GM12801 (cell line): ENCODE measurements around the gene CERK.

Experiments used
- CTCF ChIP-seq: IDR thresholded peaks from one replicate; pipeline ENCODE4 v1.5.1; 2011; ENCODE audit warnings: control low read depth; ENCODE audit not compliant: insufficient read length; ENCODE audit errors: extremely low read depth

Gene CERK

GRCh38 chr22:46737976-46738646 lies at the start of gene CERK:
Gene CERK (minus strand): TSS chr22:46738252. CDS start chr22:46738148, 104 bp downstream.
- TF ChIP-seq CTCF: no peak

GRCh38 chr22:46783721-46784120 lies 45.7 kb upstream of the CERK start:
- no peak for TF ChIP-seq CTCF

- TF ChIP-seq CTCF: no peak
Measured at GRCh38 chr22:46781291-46781690, 43.2 kb upstream of the CERK start.

GRCh38 chr22:46780453-46780852 lies 42.4 kb upstream of the CERK start:
- TF ChIP-seq CTCF: no peak

- TF ChIP-seq CTCF: no peak
Measured at GRCh38 chr22:46779651-46780050, 41.6 kb upstream of the CERK start.

GRCh38 chr22:46779023-46779422 lies 41.0 kb upstream of the CERK start:
- TF ChIP-seq CTCF: no peak

- no peak for TF ChIP-seq CTCF
Measured at GRCh38 chr22:46777609-46777970, 39.5 kb upstream of the CERK start.
